Gastroesophageal sphincter (tissue), 3 donors: ENCODE data around the gene PNPO.

Experiments used
- EP300 ChIP-seq: sonication (generic); formaldehyde crosslinking; IDR thresholded peaks from one replicate; pipeline ENCODE4 v1.6.1; 2017; ENCODE audit warnings: antibody characterized with exemption, mild to moderate bottlenecking
- TF ChIP-seq, protein P1 (sequence below), 4 experiments: fragments of 200-600 bp in 2 of 4; fragments of 450-650 bp in 2 of 4; sonication (generic) in 1 of 4; IDR thresholded peaks; one replicate each; pipeline ENCODE4 v1.5.1; 2017 to 2019; ENCODE audit warnings: antibody characterized with exemption in 4 of 4, mild to moderate bottlenecking in 2 of 4, moderate library complexity in 2 of 4

DNA sequence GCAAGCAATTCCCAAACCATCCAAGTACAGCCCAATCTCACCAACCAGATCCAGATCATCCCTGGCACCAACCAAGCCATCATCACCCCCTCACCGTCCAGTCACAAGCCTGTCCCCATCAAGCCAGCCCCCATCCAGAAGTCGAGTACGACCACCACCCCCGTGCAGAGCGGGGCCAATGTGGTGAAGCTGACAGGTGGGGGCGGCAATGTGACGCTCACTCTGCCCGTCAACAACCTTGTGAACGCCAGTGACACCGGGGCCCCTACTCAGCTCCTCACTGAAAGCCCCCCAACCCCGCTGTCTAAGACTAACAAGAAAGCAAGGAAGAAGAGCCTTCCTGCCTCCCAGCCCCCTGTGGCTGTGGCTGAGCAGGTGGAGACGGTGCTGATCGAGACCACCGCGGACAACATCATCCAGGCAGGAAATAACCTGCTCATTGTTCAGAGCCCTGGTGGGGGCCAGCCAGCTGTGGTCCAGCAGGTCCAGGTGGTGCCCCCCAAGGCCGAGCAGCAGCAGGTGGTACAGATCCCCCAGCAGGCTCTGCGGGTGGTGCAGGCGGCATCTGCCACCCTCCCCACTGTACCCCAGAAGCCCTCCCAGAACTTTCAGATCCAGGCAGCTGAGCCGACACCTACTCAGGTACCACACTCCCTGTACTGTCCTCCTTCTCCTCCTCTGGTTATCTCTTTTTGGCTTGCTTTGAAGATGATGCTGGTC, 24.7 kb upstream of the PNPO start:
- TF ChIP-seq, protein P1, sequence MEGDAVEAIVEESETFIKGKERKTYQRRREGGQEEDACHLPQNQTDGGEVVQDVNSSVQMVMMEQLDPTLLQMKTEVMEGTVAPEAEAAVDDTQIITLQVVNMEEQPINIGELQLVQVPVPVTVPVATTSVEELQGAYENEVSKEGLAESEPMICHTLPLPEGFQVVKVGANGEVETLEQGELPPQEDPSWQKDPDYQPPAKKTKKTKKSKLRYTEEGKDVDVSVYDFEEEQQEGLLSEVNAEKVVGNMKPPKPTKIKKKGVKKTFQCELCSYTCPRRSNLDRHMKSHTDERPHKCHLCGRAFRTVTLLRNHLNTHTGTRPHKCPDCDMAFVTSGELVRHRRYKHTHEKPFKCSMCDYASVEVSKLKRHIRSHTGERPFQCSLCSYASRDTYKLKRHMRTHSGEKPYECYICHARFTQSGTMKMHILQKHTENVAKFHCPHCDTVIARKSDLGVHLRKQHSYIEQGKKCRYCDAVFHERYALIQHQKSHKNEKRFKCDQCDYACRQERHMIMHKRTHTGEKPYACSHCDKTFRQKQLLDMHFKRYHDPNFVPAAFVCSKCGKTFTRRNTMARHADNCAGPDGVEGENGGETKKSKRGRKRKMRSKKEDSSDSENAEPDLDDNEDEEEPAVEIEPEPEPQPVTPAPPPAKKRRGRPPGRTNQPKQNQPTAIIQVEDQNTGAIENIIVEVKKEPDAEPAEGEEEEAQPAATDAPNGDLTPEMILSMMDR (IDR thresholded peaks at IDR 0.05), result no peak
- TF ChIP-seq EP300, result no peak
